GF-D8 (cell line): Measurements from ENCODE around the gene ABI2.

Experiments
- DNase-seq: peaks from one replicate; lab custom pipeline; 2025; lab: John Stamatoyannopoulos, UW

Gene ABI2

GRCh38 chr2:203431391-203432185 lies 103.4 kb downstream of the ABI2 start:
- no peak for DNase-seq

GRCh38 chr2:203432811-203433210 lies 104.6 kb downstream of the ABI2 start:
- DNase-seq = no peak

GRCh38 chr2:203436496-203436895 lies 108.3 kb downstream of the ABI2 start:
- DNase-seq = no peak

GRCh38 chr2:203437511-203437910 lies 109.3 kb downstream of the ABI2 start:
- no peak for DNase-seq

- DNase-seq = no peak
Measured at GRCh38 chr2:203438528-203438927, 110.3 kb downstream of the ABI2 start.

GRCh38 chr2:203440671-203441070 lies 112.5 kb downstream of the ABI2 start:
- no peak for DNase-seq

- no peak for DNase-seq
Measured at GRCh38 chr2:203441463-203441862, 113.3 kb downstream of the ABI2 start.

- DNase-seq = no peak
Measured at GRCh38 chr2:203442463-203442862, 114.3 kb downstream of the ABI2 start.

GRCh38 chr2:203444738-203445137 lies 116.5 kb downstream of the ABI2 start:
- DNase-seq = no peak

- DNase-seq = no peak
Measured at GRCh38 chr2:203446071-203446481, 117.9 kb downstream of the ABI2 start.

GRCh38 chr2:203446780-203447179 lies 118.6 kb downstream of the ABI2 start:
- no peak for DNase-seq

- no peak for DNase-seq
Measured at GRCh38 chr2:203450561-203450960, 122.4 kb downstream of the ABI2 start.

- no peak for DNase-seq
Measured at GRCh38 chr2:203451011-203451410, 122.8 kb downstream of the ABI2 start.

- DNase-seq = no peak
Measured at GRCh38 chr2:203451689-203452088, 123.5 kb downstream of the ABI2 start.

- no peak for DNase-seq
Measured at GRCh38 chr2:203453858-203454451, 125.8 kb downstream of the ABI2 start.

GRCh38 chr2:203455209-203455608 lies 127.0 kb downstream of the ABI2 start:
- no peak for DNase-seq

GRCh38 chr2:203461746-203462145 lies 133.6 kb downstream of the ABI2 start:
- DNase-seq = no peak

- DNase-seq = no peak
Measured at GRCh38 chr2:203462308-203462707, 134.1 kb downstream of the ABI2 start.

- no peak for DNase-seq
Measured at GRCh38 chr2:203463266-203463678, 135.1 kb downstream of the ABI2 start.

GRCh38 chr2:203469546-203469945 lies 141.4 kb downstream of the ABI2 start:
- DNase-seq = no peak

GRCh38 chr2:203470371-203470770 lies 142.2 kb downstream of the ABI2 start:
- no peak for DNase-seq

- no peak for DNase-seq
Measured at GRCh38 chr2:203471323-203471722, 143.1 kb downstream of the ABI2 start.

GRCh38 chr2:203476881-203477280 lies 148.7 kb downstream of the ABI2 start:
- DNase-seq = no peak

GRCh38 chr2:203480623-203481022 lies 152.4 kb downstream of the ABI2 start:
- no peak for DNase-seq
